Measurements from ENCODE around the gene KPNA5. TPM values are rescaled to one million over a fixed set of nuclear protein-coding genes. Genes with fewer than 3 reads are reported as not detected.

KPNA5 gene
- total RNA-seq, 1 experiment from 2014 or later: 10.5 TPM

GRCh38 chr6:116726947-116727346, 45.9 kb downstream of the KPNA5 start:
- Histone ChIP-seq H3K9ac (ENCODE audit: extremely low read depth, insufficient read length, low read length) (no peak overlapping the region), H2AFZ (ENCODE audit: low read length) (no peak overlapping the region), H3K4ac (ENCODE audit: low read depth, low read length) (no peak overlapping the region), H3K23me2 (ENCODE audit: insufficient read length, low read depth, low read length, poor library complexity, severe bottlenecking) (no peaks in the 10 kb centered on the region), H3K9me3 (ENCODE audit: control insufficient read depth, low read depth, low read length) (no peaks in the 10 kb centered on the region), H3K4me2 (ENCODE audit: insufficient read depth, insufficient read length, low read length) (no peak overlapping the region), H3K27me3 (ENCODE audit: insufficient read depth, low read length) (no peaks in the 10 kb centered on the region), H4K91ac (ENCODE audit: insufficient read length, low read depth, low read length) (no peak overlapping the region), H3T11ph (ENCODE audit: low read length) (no peak overlapping the region), H3K4me1 (ENCODE audit: insufficient read depth, low read length) (no peaks in the 10 kb centered on the region), H4K8ac (replicated peaks; ENCODE audit: insufficient read length, low read depth, low read length) (no peak overlapping the region), H3K79me2 (ENCODE audit: insufficient read depth, low read length) (no peaks in the 10 kb centered on the region), H3K14ac (ENCODE audit: insufficient read depth, low read length) (no peak overlapping the region), H2BK15ac (ENCODE audit: low read depth, low read length) (no peak overlapping the region), H4K5ac (ENCODE audit: insufficient read length, low read depth, low read length) (no peak overlapping the region), H3K56ac (ENCODE audit: insufficient read length, low read depth, low read length) (no peak overlapping the region), H3K18ac (ENCODE audit: insufficient read length, low read depth, low read length) (no peak overlapping the region), H2AK5ac (ENCODE audit: insufficient read length, low read length) (no peak overlapping the region), H4K20me1 (ENCODE audit: control insufficient read depth, insufficient read depth, insufficient read length) (no peaks in the 10 kb centered on the region), H2BK12ac (ENCODE audit: insufficient read length, low read depth, low read length) (no peak overlapping the region), H3K79me1 (ENCODE audit: insufficient read depth, low read depth, low read length, poor library complexity, severe bottlenecking) (no peaks in the 10 kb centered on the region), H3K23ac (ENCODE audit: insufficient read length, low read depth, low read length) (no peak overlapping the region), H2BK5ac (ENCODE audit: insufficient read length, low read length) (no peak overlapping the region), H3K27ac (ENCODE audit: insufficient read length, low read depth, low read length) (no peak overlapping the region), H2BK120ac (ENCODE audit: low read depth, low read length, poor library complexity, severe bottlenecking) (no peak overlapping the region), H2BK20ac (ENCODE audit: low read depth, low read length, poor library complexity, severe bottlenecking) (no peak overlapping the region)
- Mint-ChIP-seq H3K27me3 (ENCODE audit: low read depth) (no peaks in the 10 kb centered on the region), H3K36me3 (ENCODE audit: insufficient read depth in 1 of 3, low read depth in 3 of 3) (peaks cover 7 to 51% (median 43%) of the 10 kb centered on the region in 3 experiments; a peak in 6 of 7 replicates), H3K4me1 (no peaks in the 10 kb centered on the region), H3K9me3 (no peaks in the 10 kb centered on the region), H3K4me3 (no peak overlapping the region), H3K27ac (no peak overlapping the region)
- DNase-seq: no peak
- TF ChIP-seq CTCF (conservative IDR thresholded peaks at IDR 0.05): no peak

All from H9 (cell line).